Liver (tissue), 9 donors: Measurements from ENCODE around the gene PALLD. TPM values are rescaled to one million over a fixed set of nuclear protein-coding genes. Genes with fewer than 3 reads are reported as not detected.

Source experiments
- DNase-seq: peaks from one replicate; pipeline ENCODE4 v3.0.0-alpha.2; 2017; ENCODE audit warnings: low spot score
- H3K27ac ChIP-seq, 2 donors: one replicate each; pipeline ENCODE4 v1.7.0; 2013; ENCODE audit warnings: inconsistent platforms in 2 of 2, low read length in 2 of 2, control low read depth in 1 of 2, low read depth in 1 of 2, mild to moderate bottlenecking in 1 of 2
- H3K27me3 ChIP-seq, 4 donors: one replicate each; pipeline versions ENCODE4 v1.6.1 to v1.7.0; 2013; ENCODE audit warnings: low read length in 3 of 4, inconsistent platforms in 1 of 4, mild to moderate bottlenecking in 1 of 4, moderate library complexity in 1 of 4; ENCODE audit not compliant: control insufficient read depth in 4 of 4, insufficient read depth in 4 of 4
- H3K36me3 ChIP-seq, 4 donors: one replicate each; pipeline versions ENCODE4 v1.6.1 to v1.7.0; 2013; ENCODE audit warnings: low read length in 3 of 4, mild to moderate bottlenecking in 3 of 4, low read depth in 1 of 4, moderate library complexity in 1 of 4; ENCODE audit not compliant: control insufficient read depth in 4 of 4, insufficient read depth in 3 of 4
- H3K4me1 ChIP-seq, 4 donors: one replicate each; pipeline versions ENCODE4 v1.6.1 to v1.7.0; 2013; ENCODE audit warnings: low read length in 3 of 4, mild to moderate bottlenecking in 3 of 4, moderate library complexity in 1 of 4; ENCODE audit not compliant: control insufficient read depth in 4 of 4, insufficient read depth in 4 of 4
- H3K4me3 ChIP-seq, 3 donors: one replicate each; pipeline versions ENCODE4 v1.6.1 to v1.7.0; 2013; ENCODE audit warnings: low read length in 3 of 3, control low read depth in 1 of 3, low read depth in 1 of 3, mild to moderate bottlenecking in 1 of 3
- H3K9ac ChIP-seq, 2 donors: one replicate each; pipeline ENCODE4 v1.7.0; 2013; ENCODE audit warnings: low read length in 2 of 2, mild to moderate bottlenecking in 2 of 2, moderate library complexity in 2 of 2, control low read depth in 1 of 2, low read depth in 1 of 2
- H3K9me3 ChIP-seq, 4 donors: one replicate each; pipeline versions ENCODE4 v1.6.1 to v1.7.0; 2013; ENCODE audit warnings: low read length in 3 of 4; ENCODE audit not compliant: control insufficient read depth in 4 of 4
- CTCF ChIP-seq: fragments of 150-350 bp; IDR thresholded peaks from 2 replicates; pipeline ENCODE4 v1.5.1; 2017; ENCODE audit warnings: improper control_type of control experiment, low read depth, low read length; ENCODE audit not compliant: missing input control
- EGR1 ChIP-seq, 2 donors: IDR thresholded peaks; 2 replicates each; pipeline ENCODE4 v1.6.1; 2016 to 2018; ENCODE audit warnings: antibody characterized with exemption in 2 of 2, low read depth in 2 of 2
- FOXA1 ChIP-seq: IDR thresholded peaks from 2 replicates; pipeline ENCODE4 v1.6.1; 2016; ENCODE audit warnings: antibody characterized with exemption
- FOXA2 ChIP-seq: IDR thresholded peaks from 2 replicates; pipeline ENCODE4 v1.6.1; 2016; ENCODE audit warnings: antibody characterized with exemption
- GABPA ChIP-seq, 2 donors: IDR thresholded peaks in 1 of 2; conservative IDR thresholded peaks in 1 of 2; 2 replicates each; pipeline ENCODE4 v1.6.1; 2016; ENCODE audit warnings: antibody characterized with exemption in 2 of 2, mild to moderate bottlenecking in 1 of 2, moderate library complexity in 1 of 2
- HNF4A ChIP-seq, 2 donors: conservative IDR thresholded peaks; 2 replicates each; pipeline ENCODE4 v1.6.1; 2016; ENCODE audit warnings: antibody characterized with exemption in 2 of 2, mild to moderate bottlenecking in 2 of 2
- JUND ChIP-seq, 2 donors: IDR thresholded peaks; 2 replicates each; pipeline ENCODE4 v1.6.1; 2016; ENCODE audit warnings: antibody characterized with exemption in 2 of 2
- MAX ChIP-seq: IDR thresholded peaks from 2 replicates; pipeline ENCODE4 v1.6.1; 2016; ENCODE audit warnings: antibody characterized with exemption
- NR2F2 ChIP-seq: IDR thresholded peaks from 2 replicates; pipeline ENCODE4 v1.6.1; 2016; ENCODE audit warnings: antibody characterized with exemption
- RAD21 ChIP-seq, 2 donors: IDR thresholded peaks; 2 replicates each; pipeline ENCODE4 v1.6.1; 2016; ENCODE audit warnings: antibody characterized with exemption in 2 of 2, mild to moderate bottlenecking in 2 of 2
- SP1 ChIP-seq: IDR thresholded peaks from 2 replicates; pipeline ENCODE4 v1.6.1; 2018; ENCODE audit warnings: antibody characterized with exemption, mild to moderate bottlenecking
- TAF1 ChIP-seq: conservative IDR thresholded peaks from 2 replicates; pipeline ENCODE4 v1.6.1; 2016; ENCODE audit warnings: antibody characterized with exemption, mild to moderate bottlenecking
- YY1 ChIP-seq: IDR thresholded peaks from 2 replicates; pipeline ENCODE4 v1.6.1; 2016; ENCODE audit warnings: antibody characterized with exemption, mild to moderate bottlenecking
- WGBS: extraction: QIAGEN DNeasy Blood & Tissue Kit; methylation state at CpG from one replicate; pipeline ENCODE4 v1.1.7; 2013; 5-methylcytosine and 5-hydroxymethylcytosine counted together
- polyA plus RNA-seq, 2 donors: library from polyadenylated mRNA; stranded (reverse) in 1 of 2; unstranded in 1 of 2; fragments of 200-250 nt in 1 of 2; fragments of >200 nt in 1 of 2; fragmentation: Nextera tagmentation in 1 of 2; extraction: Ambion mirVana in 1 of 2; gene quantifications; one replicate each; pipeline versions ENCODE4 v1.2.1 to v1.2.3, GENCODE V29; 2013 to 2015
- total RNA-seq, 2 donors: library from RNA; depleted of rRNA; stranded (reverse); fragments of >200 nt; gene quantifications; one replicate each; pipeline ENCODE4 v1.2.3, GENCODE V29; 2014
- donor health status: healthy.
- donor health status: healthy.
- donor health status: healthy.
- donor health status: healthy.
- donor health status: healthy.

PALLD gene
- total and polyA plus RNA-seq, 4 donors: 9.0 to 26.3 (median 14.7) TPM

GRCh38 chr4:168648494-168648893 is 151.6 kb downstream of the PALLD start (continued):
- TF ChIP-seq RAD21 (IDR thresholded peaks at IDR 0.05) (no peak), CTCF (no peak), EGR1 (IDR thresholded peaks at IDR 0.05; ENCODE audit: low read depth in 2 of 2) (no peak)

GRCh38 chr4:168648929-168649328 is 152.1 kb downstream of the PALLD start:
- H3K27me3 ChIP-seq: no peaks in the 10 kb centered on the region
- no peak for DNase-seq
- H3K4me3 ChIP-seq: no peak overlapping the region
- no peaks in the 10 kb centered on the region for H3K9me3 ChIP-seq
- TF ChIP-seq NR2F2: no peak
- no peak for TF ChIP-seq YY1
- TF ChIP-seq FOXA2: no peak
- no peak for TF ChIP-seq TAF1
- no peak for TF ChIP-seq FOXA1
- no peak for TF ChIP-seq GABPA (IDR thresholded peaks at IDR 0.05 in 1 of 2, conservative IDR thresholded peaks at IDR 0.05 in 1 of 2)
- TF ChIP-seq CTCF: no peak
- H3K27ac ChIP-seq: no peak overlapping the region
- H3K9ac ChIP-seq: no peak overlapping the region
- H3K36me3 ChIP-seq: no peaks in the 10 kb centered on the region
- 75% methylated on average over 3 of the region's 3 CpGs for WGBS
- H3K4me1 ChIP-seq: no peaks in the 10 kb centered on the region

GRCh38 chr4:168651374-168651773 is 154.5 kb downstream of the PALLD start:
- Histone ChIP-seq H3K9ac (no peak overlapping the region), H3K36me3 (no peaks in the 10 kb centered on the region), H3K4me3 (no peak overlapping the region), H3K27ac (no peak overlapping the region), H3K9me3 (no peaks in the 10 kb centered on the region), H3K27me3 (no peaks in the 10 kb centered on the region), H3K4me1 (no peaks in the 10 kb centered on the region)
- 77% methylated on average over 2 of the region's 2 CpGs for WGBS
- no peak for TF ChIP-seq MAX
- no peak for TF ChIP-seq FOXA2
- no peak for TF ChIP-seq TAF1
- TF ChIP-seq JUND (IDR thresholded peaks at IDR 0.05): no peak
- no peak for TF ChIP-seq RAD21 (IDR thresholded peaks at IDR 0.05)
- TF ChIP-seq YY1: no peak
- TF ChIP-seq FOXA1: no peak
- no peak for TF ChIP-seq HNF4A (conservative IDR thresholded peaks at IDR 0.05)
- no peak for TF ChIP-seq SP1
- no peak for DNase-seq

GRCh38 chr4:168651864-168652263 is 155.0 kb downstream of the PALLD start:
- Histone ChIP-seq H3K4me3 (no peak overlapping the region), H3K36me3 (no peaks in the 10 kb centered on the region), H3K9me3 (no peaks in the 10 kb centered on the region), H3K27ac (no peak overlapping the region), H3K27me3 (no peaks in the 10 kb centered on the region), H3K4me1 (no peaks in the 10 kb centered on the region), H3K9ac (no peak overlapping the region)
- TF ChIP-seq RAD21 (IDR thresholded peaks at IDR 0.05): no peak
- TF ChIP-seq JUND (IDR thresholded peaks at IDR 0.05): no peak
- DNase-seq: no peak
- 85% methylated on average over 4 of the region's 4 CpGs for WGBS
